Activated T-cell treated with anti-CD3 and anti-CD28 coated beads for 4 hours (primary cell): ENCODE data around the gene CHMP2A.
A peak's percentile ranks its signal among the peaks of the same experiment; 100 is the strongest.
"Not testable (repeated sequence)": the region's sequence is repeated elsewhere in the genome, so short reads cannot be mapped to it uniquely, and the experiment has no call there.

Experiments used
- DNase-seq: peaks from one replicate; pipeline ENCODE4 v3.0.0-alpha.2; 2020

Gene CHMP2A

GRCh38 chr19:58553799-58554493 lies 959 bp downstream of the CHMP2A start:
- no peak for DNase-seq

- no peak for DNase-seq
These were observed 2.2 kb downstream of the CHMP2A start for GRCh38 chr19:58552655-58553054.

GRCh38 chr19:58551577-58552471 lies 3.1 kb downstream of the CHMP2A start:
- DNase-seq = no peak

- no peak for DNase-seq
These were observed 3.8 kb downstream of the CHMP2A start for GRCh38 chr19:58551123-58551497.

GRCh38 chr19:58550362-58551122 lies 4.4 kb downstream of the CHMP2A start:
- no peak for DNase-seq

GRCh38 chr19:58549664-58550361 lies 5.1 kb downstream of the CHMP2A start:
- DNase-seq = no peak

GRCh38 chr19:58548859-58549663 lies 5.8 kb downstream of the CHMP2A start:
- DNase-seq = no peak

- DNase-seq = no peak
These were observed 7.3 kb downstream of the CHMP2A start for GRCh38 chr19:58547323-58548312.

GRCh38 chr19:58546019-58546530 lies 8.8 kb downstream of the CHMP2A start:
- DNase-seq = no peak

- DNase-seq = no peak
These were observed 9.5 kb downstream of the CHMP2A start for GRCh38 chr19:58545286-58546018.

- peak; percentile 53 for DNase-seq
These were observed 10.2 kb downstream of the CHMP2A start for GRCh38 chr19:58544591-58545285.

GRCh38 chr19:58543826-58544590 lies 10.9 kb downstream of the CHMP2A start, which contains the start of gene TRIM28:
Gene TRIM28 (plus strand): TSS chr19:58544064. CDS start chr19:58544758, 694 bp downstream.
- DNase-seq = peak; percentile 100

- not testable (repeated sequence) for DNase-seq
These were observed 12.1 kb downstream of the CHMP2A start for GRCh38 chr19:58542641-58543372.

- DNase-seq = not testable (repeated sequence)
These were observed 15.7 kb downstream of the CHMP2A start for GRCh38 chr19:58539169-58539559.

- no peak for DNase-seq
These were observed 16.4 kb downstream of the CHMP2A start for GRCh38 chr19:58538257-58539168.
